Vagina (tissue), 2 donors: ENCODE measurements around the gene MACIR. TPM values are rescaled to one million over a fixed set of nuclear protein-coding genes. Genes with fewer than 3 reads are reported as not detected.

Experiments
- DNase-seq, 2 donors: peaks; one replicate each; pipeline ENCODE4 v3.0.0-alpha.2; 2017; ENCODE audit errors: extremely low spot score in 2 of 2
- H3K27ac ChIP-seq: fragments of 200-600 bp; sonication (generic); one replicate; pipeline ENCODE4 v1.5.1; 2019
- H3K27me3 ChIP-seq: fragments of 200-600 bp; sonication (generic); one replicate; pipeline ENCODE4 v1.5.1; 2019
- H3K36me3 ChIP-seq, 2 donors: fragments of 200-600 bp; sonication (generic); one replicate each; pipeline ENCODE4 v1.5.1; 2017 to 2019
- H3K4me1 ChIP-seq: fragments of 200-600 bp; sonication (generic); one replicate; pipeline ENCODE4 v1.5.1; 2019
- H3K4me3 ChIP-seq, 2 donors: fragments of 200-600 bp; sonication (generic); 1 replicate in 1 of 2; 2 replicates in 1 of 2; pipeline ENCODE4 v1.5.1; 2016 to 2019
- H3K9me3 ChIP-seq: fragments of 200-600 bp; sonication (generic); one replicate; pipeline ENCODE4 v1.5.1; 2019
- POLR2A ChIP-seq, 2 donors: fragments of 450-650 bp; IDR thresholded peaks; one replicate each; pipeline ENCODE4 v1.6.1; 2017; ENCODE audit warnings: antibody characterized with exemption in 2 of 2, mild to moderate bottlenecking in 2 of 2, moderate library complexity in 2 of 2
- POLR2AphosphoS5 ChIP-seq, 2 donors: sonication (generic); formaldehyde crosslinking; IDR thresholded peaks; one replicate each; pipeline ENCODE4 v1.9.0; 2017; ENCODE audit warnings: antibody characterized with exemption in 2 of 2, mild to moderate bottlenecking in 2 of 2, low read depth in 1 of 2; ENCODE audit not compliant: insufficient read depth in 1 of 2
- intact Hi-C: fragments of 100-400 bp; cut with DNase I; formaldehyde crosslinking; loops from one replicate; pipeline ENCODE4 v1.15.1; 2023
- total RNA-seq: library from RNA; depleted of rRNA; stranded (reverse); fragments of >200 nt; gene quantifications from one replicate; pipeline ENCODE4 v1.2.3, GENCODE V29; 2016
- TF ChIP-seq, protein P1 (sequence below), 3 experiments: fragments of 450-650 bp in 2 of 3; fragments of 200-600 bp in 1 of 3; sonication (generic) in 1 of 3; IDR thresholded peaks; one replicate each; pipeline ENCODE4 v1.5.1; 2017 to 2019; ENCODE audit warnings: antibody characterized with exemption in 3 of 3, mild to moderate bottlenecking in 2 of 3, moderate library complexity in 2 of 3

MACIR gene
- total RNA-seq, 1 donor from 2014 or later: 6.9 TPM

DNA sequence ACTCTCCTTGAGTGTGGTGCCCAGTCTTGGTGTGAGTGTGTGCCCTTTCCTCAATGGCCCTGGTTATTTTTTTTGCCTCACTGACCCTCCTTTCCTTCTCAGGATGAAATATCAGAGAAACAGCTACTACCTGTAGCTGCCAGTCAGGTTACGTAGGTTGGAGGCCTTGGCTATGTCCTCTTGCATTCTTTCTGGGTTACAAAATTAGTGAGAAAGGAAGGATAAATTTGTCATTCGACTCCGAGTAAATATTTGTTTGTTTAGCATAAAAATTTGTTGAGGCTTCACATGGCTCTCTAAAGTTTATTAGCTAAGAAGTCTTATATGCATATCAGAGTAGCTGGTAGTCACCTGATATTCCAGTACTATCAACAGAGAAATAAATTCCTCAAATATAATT is 15.4 kb downstream of the MACIR start:
- DNase-seq: no peak
- Histone ChIP-seq H3K4me1 (no peaks in the 10 kb centered on the region), H3K9me3 (no peaks in the 10 kb centered on the region), H3K4me3 (no peak overlapping the region), H3K27me3 (no peaks in the 10 kb centered on the region), H3K27ac (no peak overlapping the region), H3K36me3 (peaks cover 0 to 6% of the 10 kb centered on the region in 2 donors)
- intact Hi-C loops: no loop called here
- no peak for TF ChIP-seq POLR2AphosphoS5 (IDR thresholded peaks at IDR 0.05; ENCODE audit: insufficient read depth in 1 of 2, low read depth in 1 of 2)
- TF ChIP-seq POLR2A (IDR thresholded peaks at IDR 0.05): no peak
- TF ChIP-seq, protein P1, sequence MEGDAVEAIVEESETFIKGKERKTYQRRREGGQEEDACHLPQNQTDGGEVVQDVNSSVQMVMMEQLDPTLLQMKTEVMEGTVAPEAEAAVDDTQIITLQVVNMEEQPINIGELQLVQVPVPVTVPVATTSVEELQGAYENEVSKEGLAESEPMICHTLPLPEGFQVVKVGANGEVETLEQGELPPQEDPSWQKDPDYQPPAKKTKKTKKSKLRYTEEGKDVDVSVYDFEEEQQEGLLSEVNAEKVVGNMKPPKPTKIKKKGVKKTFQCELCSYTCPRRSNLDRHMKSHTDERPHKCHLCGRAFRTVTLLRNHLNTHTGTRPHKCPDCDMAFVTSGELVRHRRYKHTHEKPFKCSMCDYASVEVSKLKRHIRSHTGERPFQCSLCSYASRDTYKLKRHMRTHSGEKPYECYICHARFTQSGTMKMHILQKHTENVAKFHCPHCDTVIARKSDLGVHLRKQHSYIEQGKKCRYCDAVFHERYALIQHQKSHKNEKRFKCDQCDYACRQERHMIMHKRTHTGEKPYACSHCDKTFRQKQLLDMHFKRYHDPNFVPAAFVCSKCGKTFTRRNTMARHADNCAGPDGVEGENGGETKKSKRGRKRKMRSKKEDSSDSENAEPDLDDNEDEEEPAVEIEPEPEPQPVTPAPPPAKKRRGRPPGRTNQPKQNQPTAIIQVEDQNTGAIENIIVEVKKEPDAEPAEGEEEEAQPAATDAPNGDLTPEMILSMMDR (IDR thresholded peaks at IDR 0.05): no peak

DNA sequence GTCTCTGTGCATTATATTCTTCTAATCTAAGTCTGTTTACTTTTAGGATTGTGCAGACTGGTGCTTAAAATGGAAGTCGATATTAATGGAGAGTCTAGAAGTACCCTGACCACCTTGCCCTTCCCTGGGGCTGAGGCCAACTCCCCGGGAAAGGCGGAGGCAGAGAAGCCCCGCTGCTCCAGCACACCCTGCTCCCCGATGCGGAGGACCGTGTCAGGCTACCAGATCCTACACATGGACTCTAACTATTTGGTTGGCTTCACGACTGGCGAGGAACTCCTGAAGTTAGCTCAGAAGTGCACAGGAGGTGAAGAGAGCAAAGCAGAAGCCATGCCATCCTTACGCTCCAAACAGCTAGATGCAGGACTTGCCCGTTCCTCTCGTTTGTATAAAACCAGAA is 17.3 kb downstream of the MACIR start:
- no peak overlapping the region for H3K4me3 ChIP-seq
- no peak for DNase-seq
- H3K9me3 ChIP-seq: no peaks in the 10 kb centered on the region
- no peaks in the 10 kb centered on the region for H3K4me1 ChIP-seq
- peaks cover 0 to 6% of the 10 kb centered on the region in 2 donors for H3K36me3 ChIP-seq
- no peaks in the 10 kb centered on the region for H3K27me3 ChIP-seq
- H3K27ac ChIP-seq: no peak overlapping the region
- intact Hi-C loops: no loop called here
- TF ChIP-seq, protein P1 (IDR thresholded peaks at IDR 0.05): no peak
- TF ChIP-seq POLR2AphosphoS5 (IDR thresholded peaks at IDR 0.05; ENCODE audit: insufficient read depth in 1 of 2, low read depth in 1 of 2): no peak
- TF ChIP-seq POLR2A (IDR thresholded peaks at IDR 0.05): no peak

DNA sequence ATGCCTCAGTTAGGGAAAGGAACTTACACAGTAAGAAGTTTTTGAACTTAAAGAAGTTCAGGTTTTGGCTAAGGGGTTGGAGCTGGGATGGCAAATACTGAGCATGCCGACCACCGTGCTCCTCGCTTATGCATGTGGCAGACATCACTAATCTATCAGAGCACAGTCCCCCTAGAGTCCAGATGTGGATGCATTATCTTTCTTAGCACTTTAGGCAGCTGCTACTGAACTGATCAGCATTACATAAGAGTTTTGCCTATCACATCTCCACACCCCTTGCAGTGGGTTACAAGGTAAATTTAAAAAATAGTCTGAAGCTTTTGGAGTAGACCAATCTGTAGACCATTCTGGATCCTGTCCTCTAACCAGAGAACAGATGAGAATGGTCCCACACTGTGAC is 22.4 kb downstream of the MACIR start:
- Histone ChIP-seq H3K36me3 (peaks cover 0 to 3% of the 10 kb centered on the region in 2 donors), H3K9me3 (no peaks in the 10 kb centered on the region), H3K27ac (no peak overlapping the region), H3K27me3 (no peaks in the 10 kb centered on the region), H3K4me1 (no peaks in the 10 kb centered on the region), H3K4me3 (no peak overlapping the region)
- TF ChIP-seq, protein P1 (IDR thresholded peaks at IDR 0.05): no peak
- no peak for TF ChIP-seq POLR2AphosphoS5 (IDR thresholded peaks at IDR 0.05; ENCODE audit: insufficient read depth in 1 of 2, low read depth in 1 of 2)
- no peak for TF ChIP-seq POLR2A (IDR thresholded peaks at IDR 0.05)
- DNase-seq: no peak
- intact Hi-C loops: no loop called here

DNA sequence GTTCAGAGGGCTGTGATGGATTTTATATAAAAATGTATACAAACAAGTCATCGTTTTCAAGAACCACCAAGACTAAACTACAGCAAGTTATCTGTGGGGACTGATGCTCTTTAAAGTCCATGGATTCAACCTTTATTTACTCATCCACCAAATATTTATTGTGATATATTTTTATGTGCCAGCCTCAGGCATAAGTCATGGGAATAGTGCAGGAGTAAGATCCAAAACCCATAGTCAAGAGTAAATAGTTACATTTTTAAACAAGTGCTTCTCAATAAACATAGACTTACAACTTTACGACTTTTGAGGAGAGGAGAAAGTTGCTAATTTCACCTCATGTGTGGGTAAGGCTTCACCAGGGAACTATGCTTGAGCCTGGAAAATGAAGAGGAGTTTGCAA is 24.6 kb downstream of the MACIR start:
- DNase-seq: no peak
- no peak for TF ChIP-seq POLR2A (IDR thresholded peaks at IDR 0.05)
- TF ChIP-seq, protein P1 (IDR thresholded peaks at IDR 0.05): no peak
- no peak for TF ChIP-seq POLR2AphosphoS5 (IDR thresholded peaks at IDR 0.05; ENCODE audit: insufficient read depth in 1 of 2, low read depth in 1 of 2)
- H3K27me3 ChIP-seq: no peaks in the 10 kb centered on the region
- H3K9me3 ChIP-seq: no peaks in the 10 kb centered on the region
- no peaks in the 10 kb centered on the region for H3K36me3 ChIP-seq
- intact Hi-C loops: no loop called here
- no peak overlapping the region for H3K27ac ChIP-seq
- H3K4me3 ChIP-seq: no peak overlapping the region
- H3K4me1 ChIP-seq: no peaks in the 10 kb centered on the region

DNA sequence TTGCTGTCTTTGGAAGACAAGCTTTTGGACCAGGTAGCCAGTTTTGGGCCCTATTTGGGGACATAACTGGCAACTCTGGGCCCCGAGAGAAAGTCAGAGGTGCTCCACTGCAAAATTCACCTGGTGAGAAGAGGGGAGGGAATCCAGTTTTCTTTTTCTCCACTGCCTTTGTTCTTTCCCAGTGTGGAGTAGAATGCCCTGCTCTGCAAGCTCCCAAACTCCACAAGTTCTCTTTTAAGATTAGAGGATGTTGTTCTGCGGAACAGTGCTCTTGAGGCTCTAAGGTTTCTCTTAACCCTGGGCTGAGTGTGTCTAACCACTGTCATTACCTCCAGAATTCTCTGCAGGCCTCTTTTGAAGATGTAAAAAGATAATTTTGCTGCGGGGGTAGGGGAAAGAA is 25.3 kb downstream of the MACIR start:
- DNase-seq: no peak
- intact Hi-C loops: no loop called here

More for the DNA sequence above, 25.3 kb downstream of the MACIR start:
- Histone ChIP-seq H3K27ac (no peak overlapping the region), H3K9me3 (no peaks in the 10 kb centered on the region), H3K36me3 (no peaks in the 10 kb centered on the region), H3K4me1 (no peaks in the 10 kb centered on the region), H3K27me3 (no peaks in the 10 kb centered on the region), H3K4me3 (no peak overlapping the region)
- TF ChIP-seq, protein P1 (IDR thresholded peaks at IDR 0.05): no peak
- TF ChIP-seq POLR2A (IDR thresholded peaks at IDR 0.05) (no peak), POLR2AphosphoS5 (IDR thresholded peaks at IDR 0.05; ENCODE audit: insufficient read depth in 1 of 2, low read depth in 1 of 2) (no peak)
